Body of pancreas (tissue), 4 donors: ENCODE results near the gene GPR107.

ENCODE experiments used
- CTCF ChIP-seq, 7 experiments: fragments of 450-650 bp in 4 of 7; fragments of 200-600 bp in 3 of 7; sonication (generic) in 3 of 7; IDR thresholded peaks; one replicate each; pipeline ENCODE4 v1.5.1; 2016 to 2019; ENCODE audit warnings: antibody characterized with exemption in 7 of 7
- POLR2A ChIP-seq, 3 donors: fragments of 450-650 bp; IDR thresholded peaks; one replicate each; pipeline ENCODE4 v1.6.1; 2016; ENCODE audit warnings: antibody characterized with exemption in 3 of 3, mild to moderate bottlenecking in 2 of 3

GRCh38 chr9:130120299-130120587 lies 66.5 kb downstream of the GPR107 start:
- no peak for TF ChIP-seq CTCF (IDR thresholded peaks at IDR 0.05)
- TF ChIP-seq POLR2A (IDR thresholded peaks at IDR 0.05) = no peak
